Transverse colon (tissue), 4 donors: ENCODE measurements around the gene GRM4. TPM values are rescaled to one million over a fixed set of nuclear protein-coding genes. Genes with fewer than 3 reads are reported as not detected.
A peak's percentile ranks its signal among the peaks of the same experiment; 100 is the strongest.

ENCODE experiments used
- DNase-seq: peaks from one replicate; pipeline ENCODE4 v3.0.0-alpha.2; 2019
- H3K27ac ChIP-seq, 4 donors: fragments of 200-600 bp; sonication (generic); 2 replicates each; pipeline ENCODE4 v1.5.1; 2016 to 2018; ENCODE audit warnings: inconsistent platforms in 4 of 4
- H3K27me3 ChIP-seq: fragments of 200-600 bp; sonication (generic); 2 replicates; pipeline ENCODE4 v1.5.1; 2017; ENCODE audit warnings: inconsistent platforms
- H3K36me3 ChIP-seq, 4 donors: fragments of 200-600 bp; sonication (generic); 2 replicates each; pipeline ENCODE4 v1.5.1; 2017 to 2019; ENCODE audit warnings: inconsistent platforms in 4 of 4
- H3K4me1 ChIP-seq, 4 donors: fragments of 200-600 bp; sonication (generic); 2 replicates each; pipeline ENCODE4 v1.5.1; 2017 to 2020; ENCODE audit warnings: inconsistent platforms in 4 of 4
- H3K4me3 ChIP-seq, 4 donors: fragments of 200-600 bp; sonication (generic); 1 replicate in 1 of 4; 2 replicates in 3 of 4; pipeline versions ENCODE4 v1.5.1 to v1.6.1; 2017 to 2019; ENCODE audit warnings: inconsistent platforms in 4 of 4
- H3K9me3 ChIP-seq, 2 donors: fragments of 200-600 bp; sonication (generic); 2 replicates each; pipeline ENCODE4 v1.5.1; 2017 to 2019; ENCODE audit warnings: inconsistent platforms in 2 of 2
- EP300 ChIP-seq: sonication (generic); formaldehyde crosslinking; IDR thresholded peaks from one replicate; pipeline ENCODE4 v1.6.1; 2017; ENCODE audit warnings: antibody characterized with exemption, low read depth
- POLR2A ChIP-seq: fragments of 450-650 bp; IDR thresholded peaks from one replicate; pipeline ENCODE4 v1.6.1; 2016; ENCODE audit warnings: antibody characterized with exemption, mild to moderate bottlenecking, moderate library complexity
- POLR2AphosphoS5 ChIP-seq, 3 donors: sonication (generic); formaldehyde crosslinking; IDR thresholded peaks; one replicate each; pipeline ENCODE4 v1.6.1; 2016; ENCODE audit warnings: antibody characterized with exemption in 3 of 3
- WGBS, 2 donors: methylation state at CpG; one replicate each; pipeline ENCODE4 v1.1.5; 2018; ENCODE audit warnings: low coverage in 1 of 2; 5-methylcytosine and 5-hydroxymethylcytosine counted together
- in situ Hi-C, 4 donors: fragments of 200-750 bp; cut with MboI; loops; one replicate each; pipeline versions ENCODE4 v1.15.0 to v1.15.1; 2017; ENCODE audit warnings: low sequenced_read_pairs in 3 of 4, low pct_ligation_motif_present in 1 of 4, low pct_unique_long_range_greater_than_20kb in 1 of 4
- intact Hi-C: fragments of 100-400 bp; cut with DNase I; formaldehyde crosslinking; loops from one replicate; pipeline ENCODE4 v1.15.1; 2023; ENCODE audit warnings: low total_unique reads
- total RNA-seq, 4 donors: library from RNA; depleted of rRNA; stranded (reverse); fragments of >200 nt; gene quantifications; one replicate each; pipeline ENCODE4 v1.1.0, GENCODE V29; 2016
- TF ChIP-seq, protein P1 (sequence below), 5 experiments: fragments of 200-600 bp in 3 of 5; fragments of 450-650 bp in 2 of 5; sonication (generic) in 3 of 5; IDR thresholded peaks; 1 replicate in 2 of 5; 2 replicates in 3 of 5; pipeline ENCODE4 v1.5.1; 2016 to 2017; ENCODE audit warnings: antibody characterized with exemption in 5 of 5, inconsistent platforms in 3 of 5, mild to moderate bottlenecking in 2 of 5, moderate library complexity in 1 of 5

Gene GRM4
- total RNA-seq, 4 donors from 2014 or later, result not detected

DNA sequence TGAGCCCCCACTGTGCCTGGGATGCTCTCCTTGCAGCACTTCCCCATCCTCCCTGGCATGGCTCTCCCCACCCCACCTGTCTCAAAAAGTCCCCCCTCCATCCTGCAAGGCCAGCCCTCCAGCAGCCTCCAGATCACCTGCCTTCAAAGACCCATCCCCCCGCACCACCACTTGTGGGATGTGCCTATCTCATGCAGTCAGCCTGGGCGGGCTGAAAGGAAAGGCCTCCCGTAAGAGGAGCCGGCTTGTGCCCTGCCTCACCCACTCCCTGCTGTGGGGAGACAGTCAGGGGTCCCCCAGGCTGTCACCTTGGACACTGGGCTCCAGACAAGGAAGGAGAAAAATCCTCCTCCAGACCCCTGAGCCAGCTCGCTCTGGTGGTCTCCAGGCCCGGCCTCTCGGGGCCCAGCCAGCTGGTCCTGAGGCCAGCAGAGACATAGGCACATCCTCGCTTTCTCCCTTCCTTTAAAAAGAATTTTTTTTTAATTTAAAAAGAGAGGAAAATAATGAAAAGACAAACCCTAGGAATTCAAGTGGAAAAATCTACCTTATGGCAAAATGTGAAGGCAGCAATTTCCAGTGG is 77.3 kb downstream of the GRM4 start:
- no peaks in the 10 kb centered on the region for H3K9me3 ChIP-seq
- H3K4me1 ChIP-seq, result no peaks in the 10 kb centered on the region
- intact Hi-C loops, result no loop called here
- TF ChIP-seq POLR2A (no peak), POLR2AphosphoS5 (IDR thresholded peaks at IDR 0.05) (no peak)
- in situ Hi-C loops, result no loop called here
- no peaks in the 10 kb centered on the region for H3K36me3 ChIP-seq
- no peak overlapping the region for H3K27ac ChIP-seq
- H3K4me3 ChIP-seq, result no peak overlapping the region
- no peak for DNase-seq
- H3K27me3 ChIP-seq, result peaks cover 32% of the 10 kb centered on the region
- WGBS, 2 donors, result 62 to 89% methylated on average over 4 to 8 of the region's 8 CpGs

DNA sequence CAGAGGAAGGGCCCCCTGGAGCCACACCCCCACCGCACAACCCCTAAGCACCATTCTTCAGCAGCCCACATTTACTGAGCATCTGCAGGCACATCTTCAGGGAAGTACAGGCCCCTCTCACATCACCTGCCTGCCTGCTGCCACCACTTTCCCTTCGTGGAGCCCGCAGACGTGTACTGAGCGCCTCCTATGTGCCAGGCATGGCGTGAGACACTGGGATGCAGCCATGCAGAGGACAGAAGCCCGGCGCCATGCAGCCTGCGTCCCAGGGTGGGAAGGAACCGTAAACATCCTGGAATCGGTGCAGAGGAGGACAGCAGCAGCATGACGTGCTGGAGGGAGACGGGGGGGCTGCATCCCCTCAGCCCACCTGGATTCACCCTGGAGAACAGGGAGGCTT is 78.1 kb downstream of the GRM4 start:
- no peak overlapping the region for H3K27ac ChIP-seq
- H3K9me3 ChIP-seq, result no peaks in the 10 kb centered on the region
- H3K36me3 ChIP-seq, result no peaks in the 10 kb centered on the region
- in situ Hi-C loops, result no loop called here
- WGBS, 2 donors, result 41% methylated on average over 13 of the region's 13 CpGs; no CpG with 5 or more reads in 1 of the 2 donors
- intact Hi-C loops, result no loop called here
- H3K27me3 ChIP-seq, result peaks cover 39% of the 10 kb centered on the region
- no peak for DNase-seq
- H3K4me1 ChIP-seq, result no peaks in the 10 kb centered on the region
- no peak overlapping the region for H3K4me3 ChIP-seq
- TF ChIP-seq POLR2A, result no peak
- TF ChIP-seq, protein P1, sequence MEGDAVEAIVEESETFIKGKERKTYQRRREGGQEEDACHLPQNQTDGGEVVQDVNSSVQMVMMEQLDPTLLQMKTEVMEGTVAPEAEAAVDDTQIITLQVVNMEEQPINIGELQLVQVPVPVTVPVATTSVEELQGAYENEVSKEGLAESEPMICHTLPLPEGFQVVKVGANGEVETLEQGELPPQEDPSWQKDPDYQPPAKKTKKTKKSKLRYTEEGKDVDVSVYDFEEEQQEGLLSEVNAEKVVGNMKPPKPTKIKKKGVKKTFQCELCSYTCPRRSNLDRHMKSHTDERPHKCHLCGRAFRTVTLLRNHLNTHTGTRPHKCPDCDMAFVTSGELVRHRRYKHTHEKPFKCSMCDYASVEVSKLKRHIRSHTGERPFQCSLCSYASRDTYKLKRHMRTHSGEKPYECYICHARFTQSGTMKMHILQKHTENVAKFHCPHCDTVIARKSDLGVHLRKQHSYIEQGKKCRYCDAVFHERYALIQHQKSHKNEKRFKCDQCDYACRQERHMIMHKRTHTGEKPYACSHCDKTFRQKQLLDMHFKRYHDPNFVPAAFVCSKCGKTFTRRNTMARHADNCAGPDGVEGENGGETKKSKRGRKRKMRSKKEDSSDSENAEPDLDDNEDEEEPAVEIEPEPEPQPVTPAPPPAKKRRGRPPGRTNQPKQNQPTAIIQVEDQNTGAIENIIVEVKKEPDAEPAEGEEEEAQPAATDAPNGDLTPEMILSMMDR (IDR thresholded peaks at IDR 0.05), result peak in 1 of 5 experiments; percentile 16

DNA sequence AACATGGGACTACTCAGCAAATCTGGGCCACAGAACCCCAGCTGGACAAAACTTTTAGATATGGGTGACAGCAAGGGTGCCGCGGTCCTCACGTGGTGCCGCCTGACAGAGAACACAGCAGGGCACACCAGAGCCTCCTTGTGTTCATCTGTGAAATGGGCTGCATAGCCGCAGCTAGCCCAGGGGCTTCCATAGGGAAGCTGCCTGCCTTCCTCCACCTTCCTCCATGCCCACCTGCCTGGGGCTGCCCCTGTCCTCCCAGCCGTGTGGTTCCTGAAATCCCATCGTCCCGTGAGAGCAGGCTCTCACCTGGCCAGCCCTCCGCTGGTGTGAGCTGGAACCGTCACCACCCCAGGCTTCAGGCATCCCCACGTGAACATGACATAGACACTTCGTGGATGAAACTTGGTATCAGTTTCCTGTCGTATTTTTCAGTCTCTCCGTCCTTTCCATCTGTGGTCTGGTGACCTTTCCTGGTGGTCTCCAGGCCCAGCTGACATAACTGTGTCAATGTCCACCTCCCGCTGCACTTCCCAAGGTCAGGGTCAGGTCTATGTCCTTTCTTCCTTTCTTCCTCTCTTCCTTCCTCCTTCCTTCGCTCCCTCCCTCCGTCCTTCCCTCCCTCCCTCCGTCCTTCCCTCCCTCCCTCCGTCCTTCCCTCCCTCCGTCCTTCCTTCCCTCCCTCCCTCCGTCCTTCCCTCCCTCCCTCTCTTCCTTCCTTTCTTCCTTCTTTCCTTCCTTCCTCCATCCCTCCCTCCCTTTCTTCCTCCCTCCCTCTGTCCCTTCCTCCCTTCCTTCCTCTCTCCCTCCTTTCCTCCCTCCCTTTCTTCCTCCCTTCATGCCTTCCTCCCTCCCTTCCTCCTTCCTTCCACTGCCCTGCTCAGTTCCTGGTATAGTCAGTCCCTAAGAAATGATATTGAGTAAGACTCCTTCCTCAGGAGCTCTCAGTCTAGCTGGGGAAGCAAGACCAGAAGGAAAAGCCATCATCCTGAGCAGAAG is 78.8 kb downstream of the GRM4 start:
- no peaks in the 10 kb centered on the region for H3K36me3 ChIP-seq
- intact Hi-C loops, result no loop called here
- H3K27ac ChIP-seq, result no peak overlapping the region
- TF ChIP-seq POLR2A (no peak), POLR2AphosphoS5 (IDR thresholded peaks at IDR 0.05) (no peak), EP300 (no peak)
- TF ChIP-seq, protein P1 (IDR thresholded peaks at IDR 0.05), result no peak
- 33 to 56% methylated on average over 9 to 21 of the region's 21 CpGs for WGBS, 2 donors
- peaks cover 45% of the 10 kb centered on the region for H3K27me3 ChIP-seq
- no peaks in the 10 kb centered on the region for H3K4me1 ChIP-seq
- DNase-seq, result no peak
- H3K9me3 ChIP-seq, result no peaks in the 10 kb centered on the region
- in situ Hi-C loops, result no loop called here
- no peak overlapping the region for H3K4me3 ChIP-seq

DNA sequence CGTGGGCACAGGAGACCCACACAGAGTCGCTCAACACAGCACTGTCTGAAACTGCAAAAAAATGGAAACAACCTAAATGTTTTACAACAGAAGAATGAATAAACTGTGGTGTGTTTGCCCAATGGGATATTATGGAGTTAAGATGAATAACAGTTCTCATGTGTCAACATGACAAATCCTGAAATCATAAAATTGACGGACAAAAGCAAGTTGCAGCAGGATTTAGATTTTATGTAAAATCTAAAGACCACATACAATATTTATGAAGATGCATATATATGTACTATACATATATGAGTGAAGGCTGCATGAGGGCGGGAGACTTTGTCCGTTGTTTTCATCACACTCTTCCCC is 79.7 kb downstream of the GRM4 start:
- Histone ChIP-seq H3K9me3 (no peaks in the 10 kb centered on the region), H3K27ac (no peak overlapping the region), H3K36me3 (no peaks in the 10 kb centered on the region), H3K4me1 (no peaks in the 10 kb centered on the region), H3K4me3 (no peak overlapping the region), H3K27me3 (peaks cover 45% of the 10 kb centered on the region)
- in situ Hi-C loops (no loop called here), intact Hi-C loops (no loop called here)
- WGBS, 2 donors, result 42 to 55% methylated on average over 2 to 5 of the region's 5 CpGs
- DNase-seq, result no peak
- TF ChIP-seq, protein P1 (IDR thresholded peaks at IDR 0.05), result no peak
- TF ChIP-seq POLR2AphosphoS5 (IDR thresholded peaks at IDR 0.05) (no peak), EP300 (no peak)
